Cortex of kidney (tissue), 1 donor: ENCODE data around the gene LRP11.
"Not testable (repeated sequence)": the region's sequence is repeated elsewhere in the genome, so short reads cannot be mapped to it uniquely, and the experiment has no call there.

Experiments used
- DNase-seq: peaks from one replicate; lab custom pipeline; 2025; lab: John Stamatoyannopoulos, UW

Gene LRP11

DNA sequence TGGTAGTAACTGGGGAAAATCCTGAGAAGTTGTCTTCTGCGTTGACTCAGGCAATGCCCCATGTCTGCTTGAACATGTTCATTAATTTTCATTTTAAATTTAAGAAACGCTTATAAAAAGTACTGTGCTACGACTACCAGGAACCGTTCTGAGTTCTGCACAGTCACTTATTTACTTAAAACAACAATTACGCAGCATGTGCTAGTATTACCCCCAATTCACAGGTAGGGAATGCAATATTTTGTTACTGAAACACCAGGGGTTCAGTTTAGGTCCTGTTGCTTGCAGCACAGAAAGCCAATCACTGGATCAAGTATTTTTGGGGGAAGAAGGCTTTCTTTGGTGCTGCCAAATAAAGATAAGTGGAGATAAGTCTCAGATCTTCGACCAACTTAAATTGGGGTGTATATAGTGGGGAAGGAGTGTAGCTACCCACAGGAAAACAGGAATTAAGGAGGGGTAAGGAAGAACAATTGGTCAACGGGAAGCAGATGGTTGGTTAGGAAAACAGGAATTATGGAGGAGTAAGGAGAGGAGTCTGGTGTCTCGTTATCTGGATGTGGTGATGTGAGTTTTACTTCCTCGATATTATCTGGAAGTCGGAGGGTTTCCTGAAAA is 5.2 kb upstream of the LRP11 start:
- DNase-seq = no peak

DNA sequence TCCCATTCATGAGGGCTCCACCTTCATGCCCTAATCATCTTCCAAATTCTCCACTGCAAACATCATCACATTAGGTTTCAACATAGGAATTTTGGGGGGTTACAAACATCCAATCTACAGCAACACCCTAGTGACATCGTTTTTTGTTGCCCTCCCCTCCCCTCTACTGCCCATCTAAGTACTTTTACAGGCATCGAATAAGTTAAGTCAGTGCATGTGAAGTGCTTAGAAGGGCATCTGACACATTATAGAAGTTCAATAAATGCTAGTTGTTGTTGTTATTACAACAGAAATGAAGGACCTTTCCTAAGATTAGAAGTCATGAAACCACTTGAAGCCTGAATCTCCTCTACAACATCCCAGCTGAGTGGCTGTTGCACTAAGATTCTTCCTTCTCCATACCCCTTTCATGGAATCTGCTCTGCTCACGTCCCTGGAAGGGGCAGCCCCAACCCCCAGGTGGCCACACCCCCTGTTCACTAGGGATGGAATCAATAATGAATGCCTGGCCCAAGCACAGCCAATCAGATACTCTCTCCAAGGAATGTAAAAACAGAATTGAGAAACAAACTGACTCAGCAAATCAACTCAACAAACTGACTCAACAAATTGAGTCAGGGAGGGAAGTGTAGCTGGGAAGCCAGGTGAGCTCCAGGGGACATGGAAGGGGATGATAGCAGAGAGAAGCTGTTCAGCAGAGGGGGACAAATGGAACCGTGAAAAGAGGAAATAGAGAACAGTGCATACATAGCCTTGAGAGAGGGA is 3.9 kb upstream of the LRP11 start:
- no peak for DNase-seq

DNA sequence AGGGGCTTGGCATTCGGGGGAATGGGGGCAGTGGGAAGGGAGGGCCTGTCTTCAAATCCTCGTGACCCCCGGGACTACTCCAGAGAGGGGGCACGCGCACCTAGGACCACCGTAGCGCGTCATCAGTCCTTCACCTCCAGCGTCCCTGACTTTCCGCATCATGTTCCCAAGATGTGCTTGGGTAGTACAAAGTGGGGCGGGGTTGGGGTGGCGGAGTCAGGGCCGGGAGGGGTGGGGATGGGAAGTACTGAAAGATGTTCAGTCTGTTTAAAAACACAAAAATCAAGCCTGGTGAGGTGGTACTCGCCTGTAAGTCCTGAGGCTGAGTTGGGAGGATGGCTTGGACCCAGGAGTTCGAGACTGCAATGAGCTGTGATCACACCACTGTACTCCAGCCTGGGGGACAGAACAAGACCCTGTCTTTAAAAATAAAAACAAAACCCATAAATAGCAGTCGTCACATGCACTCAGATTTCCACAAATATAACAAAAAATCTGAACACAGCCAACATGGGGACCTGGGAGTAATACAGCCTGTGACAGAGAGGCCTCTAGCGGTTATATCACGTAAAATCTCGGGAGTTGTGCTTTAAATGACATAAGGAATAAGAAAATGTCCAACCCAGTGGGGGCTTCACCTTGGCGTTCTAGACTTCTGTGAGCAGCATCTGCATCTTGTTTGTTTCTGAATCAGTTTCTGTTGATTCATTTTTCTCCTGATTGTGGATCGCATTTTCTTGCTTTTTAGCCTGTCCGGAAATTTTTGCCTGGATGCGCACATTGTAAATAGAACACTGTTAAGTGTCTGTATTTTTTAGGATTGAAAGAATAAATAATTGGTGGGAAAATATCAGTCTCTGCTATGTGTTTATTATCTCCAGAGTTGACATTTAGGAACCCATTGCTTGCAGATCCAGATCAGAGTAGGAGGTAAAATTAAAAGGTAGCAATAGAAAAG is 698 bp upstream of the LRP11 start:
- no peak for DNase-seq

DNA sequence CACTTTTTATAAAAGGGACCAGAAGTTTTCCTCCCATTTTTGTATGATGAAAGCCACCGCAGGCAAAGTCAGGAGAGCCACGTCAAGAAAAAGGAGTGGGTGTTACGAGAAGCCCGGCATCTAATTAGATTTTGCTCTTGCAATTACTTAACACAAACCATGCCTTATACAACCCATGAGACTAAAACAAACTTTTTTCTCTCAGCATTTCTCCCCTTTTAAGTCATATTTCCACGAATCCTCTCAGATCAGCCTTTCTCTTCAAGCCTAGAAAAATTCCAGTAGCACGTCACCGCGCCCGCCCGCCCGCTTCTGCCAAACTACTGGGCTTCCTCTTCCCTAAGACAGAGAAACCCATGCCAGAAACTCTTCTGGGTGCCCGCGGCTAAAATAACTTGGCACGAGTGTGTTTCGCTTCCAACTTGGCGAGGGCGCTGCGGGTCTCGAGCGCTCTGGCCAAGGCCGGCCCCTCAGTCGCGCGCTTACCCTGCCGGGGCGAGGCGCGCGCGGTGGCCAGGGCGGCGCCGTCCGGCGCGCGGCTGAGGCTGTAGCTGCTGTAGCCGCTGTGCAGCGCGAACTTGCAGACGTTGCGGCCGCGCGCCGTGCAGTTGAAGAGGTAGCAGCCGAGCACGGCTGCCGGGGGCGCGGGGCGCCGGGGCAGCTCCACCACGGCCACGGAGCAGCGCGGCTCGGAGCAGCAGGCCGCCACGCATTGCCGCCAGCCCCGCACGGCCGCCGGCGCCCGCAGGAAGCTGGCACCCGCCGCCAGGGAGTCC is 1.0 kb downstream of the LRP11 start:
- no peak for DNase-seq

DNA sequence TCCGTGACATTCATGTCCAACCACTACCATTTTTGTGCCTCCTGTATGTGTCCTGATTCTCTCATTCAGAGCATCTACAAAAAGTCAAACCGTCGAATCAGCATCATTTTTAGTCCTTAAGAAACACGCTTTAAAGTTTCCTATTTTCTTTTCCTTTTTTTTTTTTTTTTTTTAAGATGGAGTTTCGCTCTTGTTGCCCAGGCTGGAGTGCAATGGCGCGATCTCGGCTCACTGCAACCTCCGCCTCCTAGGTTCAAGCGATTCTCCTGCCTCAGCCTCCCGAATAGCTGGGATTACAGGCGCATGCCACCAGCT is 1.8 kb downstream of the LRP11 start:
- not testable (repeated sequence) for DNase-seq

DNA sequence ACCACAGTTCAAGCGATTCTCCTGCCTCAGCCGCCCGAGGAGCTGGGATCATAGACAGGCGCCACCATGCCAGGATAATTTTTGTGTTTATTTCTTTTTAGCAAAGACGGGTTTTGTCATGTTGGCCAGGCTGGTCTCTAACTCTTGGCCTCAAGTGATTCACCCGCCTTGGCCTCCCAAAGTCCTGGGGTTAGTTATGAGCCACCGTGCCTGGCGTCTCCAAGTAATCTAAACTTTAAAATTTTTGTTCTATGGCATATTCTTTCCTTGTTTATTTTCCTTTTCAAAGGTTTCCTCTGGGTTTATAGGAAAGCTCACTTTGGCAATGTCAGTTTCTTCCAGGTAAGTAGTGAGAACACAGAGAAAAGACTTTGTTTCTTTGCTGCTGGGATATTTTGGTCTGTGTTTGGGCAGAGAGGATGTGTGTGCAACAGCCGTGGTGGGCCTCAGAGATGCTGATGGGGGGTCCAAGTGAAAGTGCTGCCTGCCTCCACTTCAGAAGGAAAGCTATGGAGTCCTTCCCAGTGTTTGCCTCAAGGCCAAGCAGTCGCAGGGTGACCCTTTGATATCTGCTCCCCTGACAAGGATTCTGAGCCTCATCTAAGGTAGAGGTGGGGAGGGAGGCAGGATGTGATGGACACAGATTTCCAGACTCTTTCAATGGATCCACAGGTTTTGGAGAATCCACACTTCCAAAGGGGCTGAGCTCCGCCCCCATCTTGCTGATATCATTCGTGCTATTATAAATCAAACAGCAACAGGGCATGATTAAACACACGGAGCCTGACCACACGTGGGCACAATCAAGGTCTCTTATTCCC is 2.3 kb downstream of the LRP11 start:
- DNase-seq = no peak

DNA sequence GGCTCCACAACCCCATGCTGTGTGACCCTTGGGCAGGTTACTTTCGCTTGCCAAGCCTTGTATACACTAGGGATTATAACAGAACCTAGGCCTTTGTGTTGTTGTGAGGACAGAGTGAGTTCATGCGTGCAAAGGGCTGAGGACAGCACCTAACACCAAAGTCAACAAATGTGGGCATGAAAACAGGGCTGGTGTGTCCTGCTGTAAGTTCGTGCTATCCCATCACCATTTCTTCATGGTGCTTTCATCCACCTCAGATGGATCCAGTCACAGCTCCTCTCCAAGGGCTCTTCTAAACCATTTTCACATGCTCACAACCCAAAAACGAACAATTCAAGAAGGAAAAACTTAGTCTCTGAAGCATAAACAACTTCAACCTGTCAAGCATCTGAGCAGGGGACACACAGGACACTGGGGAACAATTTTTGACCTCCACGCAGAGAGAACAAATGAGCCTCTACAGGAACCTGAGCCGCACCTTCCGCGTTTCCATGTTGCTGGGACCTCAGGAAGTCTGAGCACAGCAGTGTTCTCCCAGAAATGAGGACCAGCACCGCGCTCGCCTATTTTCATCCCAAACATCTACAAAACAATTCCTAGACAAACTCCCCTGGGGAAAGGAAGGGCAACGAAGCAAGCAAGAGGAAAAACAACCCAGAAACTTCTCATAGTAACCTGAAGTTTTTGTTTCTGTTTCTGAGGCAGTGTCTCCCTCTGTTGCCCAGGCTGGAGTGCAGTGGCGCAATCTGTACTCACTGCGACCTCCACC is 3.1 kb downstream of the LRP11 start:
- DNase-seq = no peak

DNA sequence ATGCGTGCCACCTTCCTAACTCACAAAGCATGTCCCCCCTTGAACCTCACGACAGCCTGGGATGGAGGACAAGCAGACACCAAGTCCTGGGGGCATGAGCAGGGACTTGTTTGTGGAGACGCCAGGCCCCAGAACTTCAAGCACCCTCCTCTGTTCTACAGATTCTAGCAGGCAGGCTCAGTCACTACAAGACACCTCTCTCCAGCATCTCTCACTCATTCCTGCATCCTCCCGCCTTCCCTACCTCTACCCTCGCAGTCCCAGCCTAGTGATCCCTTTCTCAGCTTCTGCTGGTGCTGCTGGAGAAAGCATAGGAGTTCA is 3.7 kb downstream of the LRP11 start:
- no peak for DNase-seq

DNA sequence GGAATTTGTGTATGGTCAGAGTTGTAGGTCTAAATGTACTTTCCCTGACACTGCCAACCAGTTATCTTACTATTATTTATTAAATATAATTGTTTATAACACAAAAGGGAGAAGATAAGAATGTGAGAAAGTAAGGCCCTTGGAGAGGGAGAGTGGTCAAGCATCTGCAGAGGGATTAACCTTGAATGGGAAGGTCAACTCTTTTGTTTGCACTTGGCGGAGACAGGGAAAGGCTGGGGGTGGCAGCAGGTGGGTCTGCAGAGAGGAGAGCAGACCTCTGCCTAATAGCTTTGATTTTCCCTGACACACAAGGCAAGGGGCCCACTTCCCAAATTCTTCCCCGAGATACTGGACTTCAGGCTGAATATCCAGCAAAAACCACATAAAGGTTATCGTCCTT is 4.2 kb downstream of the LRP11 start:
- no peak for DNase-seq

DNA sequence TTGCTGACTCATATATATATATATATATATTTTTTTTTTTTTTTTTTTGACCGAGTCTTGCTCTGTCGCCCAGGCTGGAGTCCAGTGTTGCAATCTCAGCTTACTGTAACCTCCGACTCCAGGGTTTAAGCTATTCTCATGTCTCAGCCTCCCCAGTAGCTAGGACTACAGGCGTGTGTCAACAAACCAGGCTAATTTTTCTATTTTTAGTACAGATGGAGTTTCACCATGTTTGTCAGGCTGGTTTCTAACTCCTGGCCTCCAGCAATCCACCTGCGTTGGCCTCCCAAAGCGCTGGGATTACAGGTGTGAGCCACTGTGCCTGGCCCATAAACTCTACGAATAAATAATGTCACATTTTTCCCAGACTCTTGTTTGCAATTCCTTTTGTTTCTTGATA is 4.8 kb downstream of the LRP11 start:
- no peak for DNase-seq

DNA sequence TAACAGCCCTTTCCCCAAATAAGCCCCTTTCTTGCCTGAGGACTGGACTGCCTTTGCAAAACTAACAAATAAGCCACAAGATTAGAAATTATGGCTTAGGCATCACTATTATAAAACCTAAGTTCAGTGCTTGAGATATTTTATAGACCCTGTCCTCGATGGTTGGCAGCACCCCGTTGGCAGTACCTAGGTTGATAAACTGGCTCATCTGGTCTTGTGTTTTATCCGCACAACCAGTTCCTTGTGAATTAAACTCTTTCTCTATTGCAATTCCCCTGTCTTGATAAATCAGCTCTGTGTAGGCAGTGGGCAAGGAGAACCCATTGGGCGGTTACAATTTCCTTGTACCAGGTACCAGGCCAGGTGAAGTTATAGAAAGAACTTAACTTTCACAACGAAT is 6.6 kb downstream of the LRP11 start:
- no peak for DNase-seq

DNA sequence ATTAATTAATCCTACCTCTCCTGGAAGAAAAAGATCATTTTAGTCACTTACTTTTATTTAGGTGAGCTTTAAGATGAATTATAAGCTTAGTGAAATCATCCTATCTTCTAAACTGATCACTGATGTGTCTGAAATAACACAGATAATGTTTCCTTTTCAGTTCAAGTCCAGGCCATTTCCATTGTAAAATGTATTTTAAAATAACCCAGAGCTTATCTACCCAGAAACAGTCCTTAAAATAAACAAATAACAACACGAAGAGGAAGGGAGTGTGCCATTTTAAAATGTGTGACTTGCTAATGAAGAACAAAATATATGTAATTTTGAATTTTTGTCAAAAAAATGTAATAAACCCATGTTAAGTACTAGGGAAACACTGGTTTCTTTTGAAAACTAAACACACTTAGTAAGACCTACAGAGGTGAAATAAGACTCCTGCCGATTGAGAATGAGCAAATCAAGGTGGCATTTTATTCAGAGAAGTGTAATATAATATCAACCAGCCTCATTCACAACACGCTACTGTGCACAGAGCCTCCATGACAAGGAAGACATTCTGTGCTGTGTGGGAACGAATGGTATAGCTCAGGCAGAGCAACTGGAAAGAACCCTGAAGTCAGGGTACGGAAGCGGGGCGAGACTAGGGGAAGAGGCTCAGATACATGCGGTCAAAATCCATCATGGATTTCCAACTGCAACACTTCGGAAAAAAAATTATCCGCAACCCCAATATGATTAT is 7.7 kb downstream of the LRP11 start:
- no peak for DNase-seq

DNA sequence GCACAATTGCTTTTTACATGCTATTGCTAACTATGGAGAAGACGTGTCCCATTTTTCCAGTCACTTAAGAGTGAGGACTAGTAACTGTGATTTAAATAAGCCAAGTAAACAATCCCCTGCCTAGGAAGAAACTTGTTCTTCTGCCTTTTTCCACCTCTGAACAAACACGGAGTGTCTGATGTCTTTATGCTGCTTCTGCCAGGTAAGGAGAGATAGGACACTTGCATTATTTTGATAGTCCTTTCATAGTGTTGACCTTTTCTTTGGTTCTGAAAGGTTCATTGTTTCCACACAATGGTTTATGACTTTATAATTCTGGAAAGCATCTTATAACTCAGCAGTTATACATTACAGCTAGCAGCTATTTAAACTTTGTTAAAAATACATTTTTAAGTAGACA is 8.4 kb downstream of the LRP11 start:
- no peak for DNase-seq

DNA sequence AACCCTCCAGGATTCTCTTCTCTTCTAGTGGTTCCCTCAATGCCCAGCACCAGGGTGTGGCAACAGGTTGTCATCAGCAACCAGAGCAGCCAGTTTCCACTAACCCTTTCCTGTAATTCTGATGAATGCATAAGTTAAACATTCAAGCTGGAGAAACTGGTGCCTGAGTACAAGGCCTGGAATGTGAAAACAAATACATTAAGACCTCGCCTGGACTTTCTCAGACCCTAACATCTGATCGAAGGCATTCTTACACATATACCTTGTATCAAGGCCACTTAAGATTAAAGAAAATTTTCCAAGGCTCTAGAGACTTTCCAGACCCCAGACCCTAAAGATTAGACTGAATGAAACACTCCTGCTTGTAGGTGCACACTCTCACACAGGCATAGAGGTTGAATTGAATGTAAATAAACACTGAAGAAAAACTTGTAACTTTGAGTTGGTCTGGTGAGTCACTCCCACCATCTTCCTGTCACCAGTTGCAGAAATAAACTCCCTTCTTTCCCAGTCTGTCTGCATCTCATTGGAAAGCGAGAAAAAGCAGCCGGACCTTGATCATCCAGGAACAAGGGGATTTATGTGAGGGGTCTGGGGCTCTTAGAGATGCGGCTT is 9.0 kb downstream of the LRP11 start:
- DNase-seq = no peak

DNA sequence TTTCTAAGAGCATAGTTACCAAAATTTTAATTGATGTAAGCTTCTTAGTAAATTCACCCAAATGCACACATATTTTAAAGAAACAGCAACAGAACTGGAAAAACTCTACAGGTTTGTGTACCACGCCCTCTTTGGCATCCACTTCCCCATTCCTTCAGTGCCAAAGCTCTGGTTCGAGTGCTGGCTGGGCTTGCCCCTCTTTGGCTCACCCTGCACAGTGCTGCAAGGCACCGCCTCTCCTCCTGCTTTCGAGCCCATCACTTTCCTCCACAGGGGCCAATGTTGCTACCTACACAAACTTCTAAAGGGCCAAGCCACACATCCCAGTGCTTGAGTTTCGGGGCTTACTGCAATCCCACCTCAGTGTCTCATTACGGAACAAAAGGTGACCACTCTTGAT is 9.6 kb downstream of the LRP11 start:
- DNase-seq = no peak

DNA sequence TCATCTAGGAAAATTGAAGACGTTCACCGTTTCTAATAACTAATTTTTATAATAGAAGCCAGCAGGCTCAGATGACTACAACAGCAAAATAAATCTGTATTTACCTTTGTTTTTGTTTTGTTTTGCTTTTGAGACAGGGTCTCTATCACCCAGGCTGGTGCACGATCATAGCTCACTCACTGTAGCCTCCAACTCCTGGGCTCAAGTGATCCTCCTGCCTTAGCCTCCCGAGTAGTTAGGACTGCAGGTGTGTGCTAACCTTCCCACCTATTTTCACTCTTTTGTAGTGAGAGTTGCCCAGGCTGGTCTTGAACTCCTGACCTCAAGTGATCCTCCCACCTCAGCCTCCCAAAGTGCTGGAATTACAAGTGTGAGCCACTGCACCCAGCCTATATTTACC is 10.1 kb downstream of the LRP11 start:
- not testable (repeated sequence) for DNase-seq

DNA sequence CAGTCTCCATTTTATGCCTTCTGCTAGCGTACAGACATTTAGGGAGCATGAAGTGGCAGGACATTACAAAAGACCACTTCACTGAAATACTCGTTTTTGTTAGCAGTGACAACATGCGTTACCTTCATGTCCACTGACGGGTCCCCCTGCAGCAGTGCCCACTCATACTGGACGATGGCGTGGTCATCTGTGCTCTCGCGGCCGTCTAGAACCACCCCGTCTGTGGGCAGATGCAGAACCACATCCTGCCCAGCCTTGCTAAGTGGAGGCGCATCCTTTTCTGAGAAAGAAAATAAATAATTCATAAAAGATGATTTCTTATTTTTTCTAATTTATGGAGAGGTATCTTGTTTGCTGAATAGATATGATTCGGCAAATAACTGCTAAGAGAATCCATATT is 11.3 kb downstream of the LRP11 start:
- DNase-seq = no peak

DNA sequence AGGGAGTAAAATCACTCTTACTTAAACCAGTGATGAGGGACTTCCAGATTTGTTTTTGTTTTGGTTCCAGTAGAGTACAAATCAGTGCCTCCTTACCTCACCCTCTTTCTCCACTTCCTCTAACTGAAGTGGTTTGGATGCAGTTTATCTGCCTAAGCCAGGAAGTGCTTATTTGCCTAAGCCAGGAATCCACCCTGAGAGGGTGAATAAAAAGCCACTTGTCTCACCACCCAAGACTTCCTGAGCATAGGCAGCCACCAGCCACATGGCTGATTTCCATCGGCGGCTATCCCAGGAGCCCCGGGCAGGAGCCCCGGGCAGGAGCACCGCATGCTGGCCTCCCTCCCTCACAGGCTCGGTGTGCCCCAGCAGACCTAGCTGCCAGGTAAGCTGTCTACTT is 12.0 kb downstream of the LRP11 start:
- no peak for DNase-seq

DNA sequence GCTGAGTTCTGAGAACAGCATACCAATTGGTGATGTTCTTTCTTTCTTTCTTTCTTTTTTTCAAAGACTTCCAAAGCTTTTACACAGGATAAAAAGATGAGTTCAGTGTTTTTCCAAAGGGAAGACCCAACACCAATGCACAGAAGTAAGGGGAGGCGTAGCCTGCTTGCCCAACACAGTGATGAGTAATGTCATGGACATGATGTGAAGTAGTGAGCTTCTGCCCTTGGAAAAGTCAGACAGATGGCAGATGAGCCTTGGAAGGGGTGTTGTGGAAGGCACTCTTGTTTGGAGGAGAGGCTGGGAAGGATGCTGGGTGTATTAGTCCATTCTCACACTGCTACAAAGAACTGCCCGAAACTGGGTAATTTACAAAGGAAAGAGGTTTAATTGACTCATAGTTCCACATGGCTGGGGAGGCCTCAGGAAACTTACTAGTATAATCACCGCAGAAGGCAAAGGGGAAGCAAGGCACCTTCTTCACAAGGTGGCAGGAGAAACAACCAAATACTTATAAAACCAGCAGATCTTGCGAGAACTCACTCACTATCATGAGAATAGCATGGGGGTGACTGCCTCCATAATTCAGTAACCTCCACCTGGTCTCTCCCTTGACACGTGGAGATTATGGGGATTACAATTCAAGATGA is 12.6 kb downstream of the LRP11 start:
- DNase-seq = no peak
